ENCODE data around the gene AMBP.

GRCh38 chr9:114122136-114123027 lies 44.3 kb upstream of the AMBP start:
- TF ChIP-seq SIN3A (IDR thresholded peaks at IDR 0.05; ENCODE audit: borderline replicate concordance, insufficient read depth, low read length) (no peak), REST (IDR thresholded peaks at IDR 0.05; ENCODE audit: insufficient read depth in 1 of 2, low read depth in 2 of 2, low read length in 2 of 2) (no peak), FOXP2 (optimal IDR thresholded peaks at IDR 0.05; ENCODE audit: borderline replicate concordance, extremely low read depth, extremely low read length, insufficient read depth) (no peak), POLR2AphosphoS5 (IDR thresholded peaks at IDR 0.05; ENCODE audit: low read depth, low read length) (no peak), TAF1 (IDR thresholded peaks at IDR 0.05; ENCODE audit: borderline replicate concordance, insufficient read depth, low read length) (no peak)

Measured in PFSK-1 (cell line).